ENCODE results near the gene CCL24.
"Not testable (repeated sequence)": the region's sequence is repeated elsewhere in the genome, so short reads cannot be mapped to it uniquely, and the experiment has no call there.

CCL24 gene

GRCh38 chr7:75819711-75820110 lies 6.1 kb upstream of the CCL24 start:
- no peak for DNase-seq (ENCODE audit: low spot score)

DNA sequence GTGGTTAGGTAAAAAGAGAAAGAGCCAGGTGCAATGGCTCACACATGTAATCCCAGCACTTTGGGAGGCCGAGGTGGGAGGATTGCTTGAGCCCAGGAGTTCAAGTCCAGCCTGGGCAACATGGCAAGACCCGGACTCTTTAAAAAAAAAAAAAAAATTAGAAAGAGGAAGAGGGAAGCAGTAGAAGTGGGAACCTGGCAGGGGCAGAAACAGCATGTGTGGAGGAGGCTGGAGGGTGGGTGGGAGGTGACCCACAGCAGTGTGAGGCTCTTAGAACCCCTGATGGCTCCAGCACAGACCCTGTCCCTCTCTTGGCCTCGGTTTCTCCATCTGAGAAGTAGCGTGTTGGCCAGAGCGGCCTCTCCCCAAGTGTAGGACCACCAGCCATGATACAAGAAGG lies 4.9 kb upstream of the CCL24 start:
- DNase-seq (ENCODE audit: low spot score): no peak

DNA sequence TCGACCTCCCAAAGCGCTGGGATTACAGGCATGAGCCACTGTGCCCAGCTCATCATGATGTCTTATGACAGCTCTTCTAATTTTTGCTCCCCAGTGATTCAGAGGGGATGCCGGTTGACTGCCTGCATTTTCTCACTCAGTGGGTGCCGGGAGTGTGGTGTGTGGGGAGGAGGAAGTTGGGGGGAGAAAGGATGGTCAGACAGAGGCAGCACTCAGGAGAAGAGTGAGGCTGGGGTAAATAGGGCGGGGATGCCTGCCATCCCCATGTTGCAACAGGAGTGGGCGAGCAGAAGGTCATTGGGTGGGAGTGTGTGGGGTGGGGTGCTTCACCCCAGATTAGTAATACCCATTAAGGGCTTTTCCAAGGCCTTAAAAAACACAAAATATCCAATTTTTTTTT lies 3.5 kb upstream of the CCL24 start:
- no peak for DNase-seq (ENCODE audit: low spot score)

DNA sequence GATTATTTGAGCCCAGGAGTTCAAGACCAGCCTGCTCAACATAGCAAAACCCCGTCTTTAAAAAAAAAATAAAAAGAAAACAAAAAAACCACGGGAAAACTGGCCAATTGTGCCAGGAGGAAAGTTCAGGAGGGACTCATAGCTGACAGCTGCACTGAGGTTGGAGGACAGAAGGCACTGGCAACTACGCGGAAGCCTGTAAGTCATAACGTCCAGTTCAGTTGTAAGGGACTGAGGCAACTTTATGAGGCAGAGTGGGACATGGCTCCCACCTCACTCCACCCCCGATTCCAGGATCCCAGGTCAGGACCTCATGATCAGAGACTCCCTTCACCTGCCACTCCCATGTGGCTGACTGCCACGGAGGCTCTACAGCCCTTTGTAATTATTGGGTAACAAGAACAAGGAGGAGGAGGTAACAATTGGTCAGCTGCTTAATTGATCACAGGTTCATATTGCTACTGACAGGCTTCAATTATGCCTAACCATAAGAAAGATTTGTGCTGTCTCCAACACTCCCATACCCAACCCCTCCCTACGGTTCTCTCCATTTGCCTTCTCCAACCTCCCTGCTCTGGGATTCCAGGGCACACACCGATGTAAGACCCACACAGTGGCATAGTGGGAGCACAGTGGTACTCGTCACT lies 1.9 kb upstream of the CCL24 start:
- DNase-seq (ENCODE audit: low spot score): no peak

DNA sequence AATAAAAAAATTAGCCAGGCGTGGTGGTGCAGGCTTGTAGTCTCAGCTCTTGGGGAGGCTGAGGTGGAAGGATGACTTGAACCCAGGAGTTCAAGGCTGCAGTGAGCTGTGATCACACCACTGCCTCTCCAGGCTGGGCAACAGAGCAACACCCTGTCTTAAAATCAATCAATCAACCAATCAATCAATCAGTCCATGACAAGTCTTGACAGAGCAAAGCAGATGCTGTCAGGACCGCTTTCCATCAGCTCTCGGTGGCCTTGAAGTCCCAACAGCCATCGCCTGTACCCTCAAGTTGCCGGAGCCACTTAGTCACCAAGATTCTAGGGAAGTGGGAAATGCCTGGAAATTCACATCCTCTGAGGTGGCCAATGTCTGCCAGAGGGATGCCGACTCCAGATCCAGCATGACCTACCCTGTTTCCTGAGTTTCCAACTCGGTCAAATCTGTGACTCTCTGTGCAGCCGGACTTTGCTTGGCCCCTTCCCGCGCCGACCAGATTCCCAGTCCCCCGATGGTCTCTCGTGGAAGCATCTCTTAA lies 871 bp upstream of the CCL24 start:
- DNase-seq (ENCODE audit: low spot score): no peak

GRCh38 chr7:75813084-75813483 lies 522 bp downstream of the CCL24 start:
- DNase-seq (ENCODE audit: low spot score): no peak

- no peak for DNase-seq (ENCODE audit: low spot score)
Measured at GRCh38 chr7:75811894-75812678, 1.5 kb downstream of the CCL24 start.

DNA sequence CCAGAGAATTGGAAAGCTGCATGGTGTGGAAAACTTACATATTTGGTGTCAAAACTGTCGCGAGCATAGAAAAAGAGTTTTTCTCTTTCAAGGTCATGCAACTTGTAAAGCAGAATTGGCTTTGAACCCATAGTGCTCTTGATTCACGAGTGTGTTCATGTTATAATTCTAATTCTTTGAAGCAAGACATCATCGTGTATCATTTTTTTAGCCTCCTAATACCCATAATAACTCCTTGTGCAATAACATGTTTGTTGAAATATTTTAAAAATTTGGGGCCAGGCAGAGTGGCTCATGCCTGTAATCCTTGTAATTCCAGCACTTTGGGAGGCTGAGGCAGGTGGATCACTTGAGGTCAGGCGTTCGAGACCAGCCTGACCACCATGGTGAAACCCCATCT lies 4.2 kb downstream of the CCL24 start:
- DNase-seq (ENCODE audit: low spot score): no peak

DNA sequence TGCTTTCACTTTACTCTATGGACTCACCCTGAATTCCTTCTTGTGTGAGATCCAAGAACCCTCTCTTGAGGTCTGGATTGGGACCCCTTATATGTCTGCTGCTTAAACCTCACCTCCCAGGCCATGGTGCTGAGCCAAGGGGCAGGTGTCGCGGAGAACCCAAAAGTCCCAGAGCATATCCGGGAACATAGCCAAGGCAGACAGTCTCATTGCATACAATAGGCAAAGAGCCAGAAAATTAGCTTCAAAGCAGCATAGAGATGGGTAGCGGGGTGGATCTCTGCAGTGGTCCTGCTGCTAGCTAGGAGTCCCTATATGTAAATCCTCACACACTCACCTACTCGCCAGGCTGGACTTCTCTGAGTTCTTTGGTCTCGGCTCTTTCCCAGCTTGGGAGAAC lies 5.5 kb downstream of the CCL24 start:
- DNase-seq (ENCODE audit: low spot score): no peak

GRCh38 chr7:75807452-75807851 lies 6.2 kb downstream of the CCL24 start:
- DNase-seq (ENCODE audit: low spot score): no peak

DNA sequence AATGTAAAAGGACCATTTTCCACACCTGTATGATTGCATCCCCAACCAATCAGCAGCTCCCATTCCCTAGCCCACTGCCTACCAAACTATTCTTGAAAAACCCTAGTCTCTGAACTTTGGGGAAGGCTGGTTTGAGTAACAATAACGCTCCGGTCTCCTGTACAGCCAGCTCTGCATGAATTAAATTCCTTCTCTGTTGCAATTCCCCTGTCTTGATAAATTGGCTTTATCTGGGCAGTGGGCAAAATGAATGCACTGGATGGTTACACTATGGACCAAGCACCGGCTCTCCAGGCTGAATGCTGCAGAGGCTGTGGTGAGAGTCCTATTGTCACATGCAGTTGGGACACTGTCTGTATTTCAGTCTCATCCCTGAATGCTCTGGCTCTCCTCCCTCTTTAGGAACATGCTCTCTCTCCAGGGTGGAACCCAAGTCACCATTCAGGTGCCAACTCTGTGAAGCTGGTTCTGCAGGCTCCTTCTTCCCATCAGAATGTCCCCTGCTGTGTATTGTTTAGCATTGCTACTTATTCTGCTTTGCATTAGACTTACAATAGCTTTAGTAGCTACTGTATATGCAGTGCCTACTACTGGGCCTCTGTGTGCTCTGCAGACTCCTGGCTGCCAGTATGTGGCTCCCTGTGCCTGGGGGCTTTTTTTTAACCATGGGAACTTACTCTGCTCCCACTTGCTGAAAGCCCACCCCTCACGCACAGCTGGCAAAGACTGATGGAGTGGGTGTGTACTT lies 6.9 kb downstream of the CCL24 start:
- DNase-seq (ENCODE audit: low spot score): no peak

GRCh38 chr7:75804705-75805104 lies 8.9 kb downstream of the CCL24 start:
- DNase-seq (ENCODE audit: low spot score): no peak

DNA sequence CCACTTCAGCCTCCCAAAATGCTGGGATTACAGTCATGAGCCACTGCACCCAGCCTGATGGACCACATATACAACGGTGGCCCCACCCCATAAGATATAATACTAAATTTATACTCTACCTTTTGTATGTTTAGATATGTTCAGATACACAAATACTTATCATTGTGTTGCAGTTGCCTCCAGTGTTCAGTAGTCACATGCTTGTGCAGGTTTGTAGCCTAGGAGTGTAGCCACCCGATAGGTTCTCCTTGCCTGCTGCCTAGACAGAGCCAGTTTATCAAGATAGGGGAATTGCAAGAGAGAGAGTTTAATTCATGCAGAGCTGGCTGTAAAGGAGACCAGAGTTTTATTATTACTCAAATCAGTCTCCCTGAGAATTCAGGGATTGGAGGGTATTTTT lies 9.6 kb downstream of the CCL24 start:
- no peak for DNase-seq (ENCODE audit: low spot score)

DNA sequence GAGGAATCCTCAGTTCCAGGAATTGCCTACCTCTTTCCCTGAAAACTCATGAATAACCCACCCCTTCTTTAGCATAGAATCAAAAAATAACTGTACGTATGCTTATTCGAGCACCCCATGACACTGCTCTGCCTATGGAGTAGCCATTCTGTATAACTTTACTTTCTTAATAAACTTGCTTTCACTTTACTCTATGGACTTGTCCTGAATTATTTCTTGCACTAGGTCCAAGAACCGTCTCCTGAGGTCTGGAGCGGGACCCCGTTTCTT lies 11.1 kb downstream of the CCL24 start:
- no peak for DNase-seq (ENCODE audit: low spot score)

DNA sequence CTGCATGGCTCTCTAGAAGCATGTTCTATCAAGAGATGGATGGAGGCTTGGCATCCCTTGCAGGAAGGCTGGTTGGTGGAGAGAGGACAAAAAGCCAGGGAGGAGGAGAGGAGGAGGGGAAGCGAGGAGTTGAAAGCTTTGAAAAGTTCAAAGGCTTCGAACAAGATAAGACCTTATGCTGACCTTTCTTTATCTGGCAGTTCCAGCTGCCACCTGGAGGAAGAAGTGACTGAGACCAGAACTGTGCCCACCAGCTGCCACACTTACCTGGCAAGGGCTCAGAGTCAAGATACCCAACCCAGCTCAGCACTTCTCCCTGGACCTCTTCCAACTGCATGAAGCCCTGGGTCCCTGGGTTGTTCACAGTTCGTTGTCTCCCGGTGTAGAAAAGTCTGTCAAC lies 14.8 kb downstream of the CCL24 start:
- DNase-seq (ENCODE audit: low spot score): no peak

DNA sequence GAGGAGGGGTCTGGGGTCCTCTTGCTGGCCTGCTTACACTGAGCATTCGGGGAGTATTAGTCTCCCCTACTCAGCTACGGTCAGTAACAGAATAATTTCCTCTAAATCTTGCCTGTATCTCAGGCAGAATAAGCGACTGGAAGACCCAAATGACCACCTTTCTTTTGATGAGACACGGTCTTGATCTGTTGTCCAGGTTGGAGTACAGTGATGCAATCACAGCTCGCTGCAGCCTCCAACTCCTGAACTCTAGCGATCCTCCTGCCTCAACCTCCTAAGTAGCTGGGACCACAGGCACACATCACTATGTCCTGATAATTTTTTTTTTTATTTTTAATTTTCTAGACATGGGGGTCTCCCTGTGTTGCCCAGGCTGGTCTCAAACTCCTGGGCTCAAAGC lies 17.2 kb downstream of the CCL24 start:
- no peak for DNase-seq (ENCODE audit: low spot score)

DNA sequence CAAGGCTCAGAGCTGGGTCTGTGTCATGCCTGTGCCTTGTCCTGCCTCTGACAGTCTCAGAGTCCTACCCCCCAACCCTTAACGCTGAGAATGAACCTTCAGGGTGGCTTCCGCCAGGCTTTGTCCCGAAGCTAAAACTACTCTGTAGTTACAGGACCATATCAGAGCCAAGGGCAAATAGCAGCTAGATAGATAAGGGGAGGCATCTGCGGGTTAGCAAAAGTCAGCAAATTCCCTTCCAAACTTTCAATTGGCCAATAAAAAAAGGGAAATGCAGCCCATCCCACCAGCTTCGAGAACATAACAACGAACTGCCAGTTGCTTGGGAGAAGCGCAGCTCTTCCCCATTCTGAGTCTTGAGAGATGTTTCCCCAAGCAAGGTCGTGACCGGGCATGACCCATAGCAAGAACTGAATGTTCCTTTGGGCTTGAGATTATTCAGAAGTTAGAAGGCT lies 17.7 kb downstream of the CCL24 start:
- no peak for DNase-seq (ENCODE audit: low spot score)

DNA sequence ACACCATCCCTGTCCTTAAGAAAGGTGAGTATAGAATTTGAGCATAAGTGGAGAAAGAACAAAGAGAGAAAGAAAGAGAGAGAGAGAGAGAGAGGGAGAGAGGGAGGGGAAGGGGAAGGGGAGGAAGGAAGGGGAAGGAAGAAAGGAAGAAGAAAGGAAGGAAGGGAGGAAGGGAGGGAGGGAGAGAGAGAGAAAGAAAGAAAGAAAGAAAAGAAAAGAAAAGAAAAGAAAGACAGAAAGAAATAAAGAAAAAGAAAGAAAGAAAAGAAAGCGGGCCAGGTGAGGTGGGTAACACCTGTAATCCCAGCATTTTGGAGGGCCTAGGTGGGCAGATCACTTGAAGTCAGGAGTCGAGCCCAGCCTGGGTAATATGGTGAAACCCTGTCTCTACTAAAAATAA lies 19.9 kb downstream of the CCL24 start:
- no peak for DNase-seq (ENCODE audit: low spot score)

GRCh38 chr7:75792567-75792966 lies 21.0 kb downstream of the CCL24 start:
- DNase-seq (ENCODE audit: low spot score): not testable (repeated sequence)

DNA sequence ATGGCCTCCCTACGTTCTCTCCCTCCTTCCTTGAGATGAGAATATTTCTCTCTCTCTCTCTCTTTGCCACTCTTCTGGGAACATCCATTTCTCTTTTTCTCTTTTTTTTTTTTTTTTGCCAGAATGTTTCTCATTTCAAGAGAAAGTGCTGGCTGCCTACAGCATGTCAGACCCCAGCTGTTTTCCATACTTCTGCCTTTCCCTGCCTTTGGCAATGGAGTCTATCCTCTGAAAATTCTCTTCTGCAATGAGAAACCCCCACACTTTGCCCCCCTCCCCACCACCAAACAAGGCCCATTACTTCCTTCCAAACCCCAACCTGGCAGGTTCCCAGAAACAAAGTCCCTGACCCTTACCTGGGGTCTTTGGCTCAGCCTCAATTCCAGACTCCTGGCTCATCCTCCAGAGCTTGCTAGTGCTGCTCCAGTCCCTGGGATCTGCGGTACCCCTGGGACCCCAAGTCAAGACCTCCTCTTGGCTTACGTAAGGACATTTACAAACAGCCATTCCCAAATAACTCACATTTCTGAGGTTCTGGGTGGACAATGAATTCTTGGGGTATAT lies 24.2 kb downstream of the CCL24 start:
- DNase-seq (ENCODE audit: low spot score): no peak

GRCh38 chr7:75788154-75788847 lies 25.3 kb downstream of the CCL24 start:
- DNase-seq (ENCODE audit: low spot score): not testable (repeated sequence)

GRCh38 chr7:75783058-75783457 lies 30.5 kb downstream of the CCL24 start:
- DNase-seq (ENCODE audit: low spot score): not testable (repeated sequence)

Measured in CD4-positive, alpha-beta T cell treated with Interleukin-15 for 4 hours (primary cell).